Left ventricle myocardium inferior (tissue), 1 donor: ENCODE measurements around the gene TSHR. TPM values are rescaled to one million over a fixed set of nuclear protein-coding genes. Genes with fewer than 3 reads are reported as not detected.

ENCODE experiments used
- DNase-seq: peaks from one replicate; pipeline ENCODE4 v3.0.0-alpha.2; 2020
- H3K27ac ChIP-seq: fragments of 200-600 bp; replicated peaks from 2 replicates; pipeline ENCODE4 v1.8.0; 2021
- H3K27me3 ChIP-seq: fragments of 200-600 bp; 2 replicates; pipeline ENCODE4 v1.8.0; 2021; ENCODE audit warnings: low read depth
- H3K36me3 ChIP-seq: fragments of 200-600 bp; 2 replicates; pipeline ENCODE4 v1.8.0; 2021
- H3K4me1 ChIP-seq: fragments of 200-600 bp; 2 replicates; pipeline ENCODE4 v1.8.0; 2021
- H3K4me3 ChIP-seq: fragments of 200-600 bp; 2 replicates; pipeline ENCODE4 v1.8.0; 2021; ENCODE audit warnings: mild to moderate bottlenecking, moderate library complexity
- H3K9me3 ChIP-seq: fragments of 200-600 bp; replicated peaks from 2 replicates; pipeline ENCODE4 v1.8.0; 2021
- CTCF ChIP-seq: fragments of 200-600 bp; IDR thresholded peaks from 2 replicates; pipeline ENCODE4 v1.8.0; 2021; ENCODE audit warnings: antibody characterized with exemption, mild to moderate bottlenecking, borderline replicate concordance
- intact Hi-C: fragments of 100-400 bp; cut with micrococcal nuclease; formaldehyde crosslinking; loops from one replicate; pipeline ENCODE4 v1.11.0; 2022
- total RNA-seq: library from RNA; stranded (reverse); fragmentation: NEBNext Ultra II Directional; extraction: Animal tissue kit (Norgen Biotek cat#: 25700); gene quantifications from one replicate; pipeline ENCODE4 v1.2.1, GENCODE V29; 2021
- donor health status: DM: no; HTN: yes; CAD: no; lungs with severe emphysema.

TSHR gene
- total RNA-seq, 1 donor from 2014 or later = not detected

- Histone ChIP-seq H3K27me3 (no peaks in the 10 kb centered on the region), H3K36me3 (no peaks in the 10 kb centered on the region), H3K4me1 (no peaks in the 10 kb centered on the region), H3K27ac (no peak overlapping the region), H3K4me3 (no peak overlapping the region), H3K9me3 (peaks cover 2% of the 10 kb centered on the region)
- no peak for TF ChIP-seq CTCF
- intact Hi-C loops = no loop called here
- no peak for DNase-seq
These were observed 166.9 kb downstream of the TSHR start for GRCh38 chr14:81122326-81122725.

GRCh38 chr14:81123811-81124210 lies 168.4 kb downstream of the TSHR start:
- no peak for DNase-seq

GRCh38 chr14:81125536-81125935 lies 170.1 kb downstream of the TSHR start:
- H3K4me1 ChIP-seq = no peaks in the 10 kb centered on the region
- TF ChIP-seq CTCF = no peak
- no peak overlapping the region for H3K27ac ChIP-seq
- H3K36me3 ChIP-seq = no peaks in the 10 kb centered on the region
- intact Hi-C loops = no loop called here
- H3K4me3 ChIP-seq = no peak overlapping the region
- H3K27me3 ChIP-seq = no peaks in the 10 kb centered on the region
- DNase-seq = no peak
- H3K9me3 ChIP-seq = no peaks in the 10 kb centered on the region

More at GRCh38 chr14:81123811-81124210, 168.4 kb downstream of the TSHR start:
- intact Hi-C loops = no loop called here
- H3K4me3 ChIP-seq = no peak overlapping the region
- no peaks in the 10 kb centered on the region for H3K36me3 ChIP-seq
- H3K4me1 ChIP-seq = no peaks in the 10 kb centered on the region
- no peak for TF ChIP-seq CTCF
- no peaks in the 10 kb centered on the region for H3K9me3 ChIP-seq
- H3K27ac ChIP-seq = no peak overlapping the region
- no peaks in the 10 kb centered on the region for H3K27me3 ChIP-seq

GRCh38 chr14:81127785-81128184 lies 172.4 kb downstream of the TSHR start:
- H3K4me1 ChIP-seq = no peaks in the 10 kb centered on the region
- no peak overlapping the region for H3K4me3 ChIP-seq
- no peaks in the 10 kb centered on the region for H3K9me3 ChIP-seq
- no peak for TF ChIP-seq CTCF
- no peak for DNase-seq
- intact Hi-C loops = no loop called here
- no peaks in the 10 kb centered on the region for H3K27me3 ChIP-seq
- H3K36me3 ChIP-seq = no peaks in the 10 kb centered on the region
- no peak overlapping the region for H3K27ac ChIP-seq

- no peak for DNase-seq
- Histone ChIP-seq H3K36me3 (no peaks in the 10 kb centered on the region), H3K27ac (no peak overlapping the region), H3K4me3 (no peak overlapping the region), H3K27me3 (no peaks in the 10 kb centered on the region), H3K9me3 (no peaks in the 10 kb centered on the region), H3K4me1 (no peaks in the 10 kb centered on the region)
- no peak for TF ChIP-seq CTCF
- intact Hi-C loops = no loop called here
These were observed 173.8 kb downstream of the TSHR start for GRCh38 chr14:81129242-81129641.

GRCh38 chr14:81132468-81132867 lies 177.0 kb downstream of the TSHR start:
- no peak for TF ChIP-seq CTCF

More at GRCh38 chr14:81132468-81132867, 177.0 kb downstream of the TSHR start:
- Histone ChIP-seq H3K27me3 (no peaks in the 10 kb centered on the region), H3K36me3 (no peaks in the 10 kb centered on the region), H3K27ac (no peak overlapping the region), H3K4me1 (no peaks in the 10 kb centered on the region), H3K9me3 (peaks cover 9% of the 10 kb centered on the region), H3K4me3 (no peak overlapping the region)
- intact Hi-C loops = no loop called here
- DNase-seq = no peak
